Measurements from ENCODE around the gene TMPRSS4.
A peak's percentile ranks its signal among the peaks of the same experiment; 100 is the strongest.

The TMPRSS4 gene

DNA sequence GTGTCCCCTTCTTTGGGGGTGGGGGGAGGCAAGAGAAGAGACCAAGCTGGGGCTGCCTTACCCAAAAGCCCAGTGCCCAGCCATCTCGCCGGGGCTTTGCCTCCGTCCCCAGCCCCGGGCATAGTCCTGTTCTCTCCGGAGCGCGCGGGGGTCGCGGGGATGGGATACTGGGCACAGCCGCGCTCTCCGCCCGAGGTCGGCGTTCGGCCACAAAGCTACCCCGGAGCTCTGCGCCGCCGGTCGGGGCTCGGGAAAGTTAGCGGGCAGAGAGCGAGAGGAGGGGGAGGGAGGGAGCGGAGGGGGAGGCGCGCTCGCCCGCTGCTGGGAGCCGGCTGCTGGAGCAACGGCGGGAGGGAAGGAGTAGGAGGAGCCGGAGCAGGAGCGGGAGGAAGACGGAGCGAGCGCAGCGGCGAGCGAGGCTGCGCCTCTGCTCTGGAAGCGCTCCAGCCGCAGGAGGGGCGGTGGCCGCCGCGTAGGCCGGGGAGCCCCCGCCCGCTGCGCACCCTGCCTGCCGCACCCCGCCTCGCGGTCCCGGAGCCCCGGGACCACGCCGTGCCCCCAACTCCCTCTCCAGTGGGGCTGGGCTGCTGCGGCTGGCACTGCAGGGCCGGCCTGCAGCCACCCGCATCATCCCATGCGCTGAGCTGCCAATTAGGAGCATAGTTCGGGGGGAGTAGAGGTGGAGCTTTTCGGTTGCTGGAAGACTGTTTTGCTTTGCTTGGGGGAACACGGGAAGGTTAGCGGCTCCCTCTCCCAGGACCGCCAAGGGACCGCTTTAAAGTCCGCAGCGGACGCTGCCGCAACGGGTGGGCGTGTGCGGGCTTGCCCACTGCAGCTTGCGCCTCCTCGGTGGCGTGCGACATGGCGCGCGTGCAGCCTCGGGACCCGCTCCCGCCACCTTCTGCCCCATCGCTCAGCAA is 75.9 kb downstream of the TMPRSS4 start, which contains the start of gene SCN4B:
Gene SCN4B (minus strand): TSS at position 272 of the 920 bp plus-strand sequence. CDS start 150 bp downstream, at position 122.
- H3K36me3 Mint-ChIP-seq (ENCODE audit: low read depth) = no peaks in the 10 kb centered on the region
- H3K9me3 Mint-ChIP-seq = no peaks in the 10 kb centered on the region
- H3K4me3 Mint-ChIP-seq = peak within 1 kb of the TSS; percentile 40
- no peak within 1 kb of the TSS for H3K27ac Mint-ChIP-seq
- ATAC-seq (no peak), DNase-seq (no peak)
- H3K27me3 Mint-ChIP-seq = peaks cover 70% of the 10 kb centered on the region
- peaks cover 11% of the 10 kb centered on the region for H3K4me1 Mint-ChIP-seq

GRCh38 chr11:118153516-118153915 is 76.6 kb downstream of the TMPRSS4 start:
- no peaks in the 10 kb centered on the region for H3K36me3 Mint-ChIP-seq (ENCODE audit: low read depth)
- no peak for DNase-seq
- H3K27ac Mint-ChIP-seq = no peak overlapping the region
- no peak for ATAC-seq
- peaks cover 75% of the 10 kb centered on the region for H3K27me3 Mint-ChIP-seq
- H3K9me3 Mint-ChIP-seq = no peaks in the 10 kb centered on the region
- peak overlapping the region; percentile 40 for H3K4me3 Mint-ChIP-seq
- H3K4me1 Mint-ChIP-seq = peaks cover 11% of the 10 kb centered on the region

DNA sequence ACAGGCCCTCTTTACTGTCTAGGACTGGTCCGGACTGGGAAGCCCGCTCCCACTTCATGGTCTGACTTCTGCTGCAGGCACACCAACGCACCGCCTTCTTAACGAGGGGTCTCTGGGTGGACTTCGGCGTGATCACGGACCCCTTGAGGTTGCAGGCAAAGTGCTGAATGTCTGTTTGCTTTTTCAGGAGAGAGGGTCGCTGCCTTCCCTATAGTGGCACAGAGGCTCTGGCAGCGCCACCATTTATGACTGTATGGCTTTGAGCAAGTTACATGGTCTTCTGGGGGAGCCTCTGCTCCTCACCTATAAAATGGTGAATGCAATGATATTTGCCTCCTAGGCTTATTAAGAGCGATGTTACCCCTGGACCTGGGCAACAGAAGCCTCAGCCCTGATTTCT is 77.1 kb downstream of the TMPRSS4 start:
- H3K4me3 Mint-ChIP-seq = peak overlapping the region; percentile 40
- ATAC-seq (no peak), DNase-seq (no peak)
- H3K9me3 Mint-ChIP-seq = no peaks in the 10 kb centered on the region
- H3K27ac Mint-ChIP-seq = no peak overlapping the region
- H3K27me3 Mint-ChIP-seq = peaks cover 75% of the 10 kb centered on the region
- H3K4me1 Mint-ChIP-seq = peaks cover 11% of the 10 kb centered on the region
- H3K36me3 Mint-ChIP-seq (ENCODE audit: low read depth) = no peaks in the 10 kb centered on the region

DNA sequence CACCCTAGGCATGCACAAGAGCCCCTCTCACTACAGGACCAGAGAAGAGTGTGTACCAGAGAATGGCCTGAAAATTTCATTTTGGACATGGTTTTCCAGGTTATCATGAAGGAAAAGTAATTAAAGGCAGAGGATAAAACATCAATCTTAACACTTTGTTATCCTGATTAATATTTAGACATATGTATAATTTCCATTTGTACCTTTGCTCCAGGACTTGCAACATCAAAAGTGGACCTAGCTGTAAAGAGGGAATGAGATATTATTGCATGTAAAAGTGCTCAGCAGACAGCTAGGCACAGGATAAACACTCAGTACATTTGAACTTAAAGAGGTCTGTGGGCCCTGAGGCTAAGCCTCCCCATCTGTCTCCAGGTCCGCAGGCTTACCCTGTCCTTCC is 77.8 kb downstream of the TMPRSS4 start:
- peaks cover 78% of the 10 kb centered on the region for H3K27me3 Mint-ChIP-seq
- H3K4me3 Mint-ChIP-seq = no peak overlapping the region
- H3K36me3 Mint-ChIP-seq (ENCODE audit: low read depth) = no peaks in the 10 kb centered on the region
- DNase-seq (no peak), ATAC-seq (no peak)
- peaks cover 11% of the 10 kb centered on the region for H3K4me1 Mint-ChIP-seq
- no peak overlapping the region for H3K27ac Mint-ChIP-seq
- H3K9me3 Mint-ChIP-seq = no peaks in the 10 kb centered on the region

- peaks cover 73% of the 10 kb centered on the region for H3K27me3 Mint-ChIP-seq
- H3K36me3 Mint-ChIP-seq (ENCODE audit: low read depth) = no peaks in the 10 kb centered on the region
- H3K4me1 Mint-ChIP-seq = peaks cover 11% of the 10 kb centered on the region
- no peak overlapping the region for H3K4me3 Mint-ChIP-seq
- H3K9me3 Mint-ChIP-seq = no peaks in the 10 kb centered on the region
- DNase-seq (no peak), ATAC-seq (no peak)
- no peak overlapping the region for H3K27ac Mint-ChIP-seq
Measured at GRCh38 chr11:118155776-118156530, 79.1 kb downstream of the TMPRSS4 start.

GRCh38 chr11:118156531-118157185 is 79.8 kb downstream of the TMPRSS4 start:
- H3K36me3 Mint-ChIP-seq (ENCODE audit: low read depth) = no peaks in the 10 kb centered on the region
- peak; percentile 43 for ATAC-seq
- no peak overlapping the region for H3K4me3 Mint-ChIP-seq
- peak; percentile 11 for DNase-seq
- peaks cover 66% of the 10 kb centered on the region for H3K27me3 Mint-ChIP-seq
- H3K27ac Mint-ChIP-seq = no peak overlapping the region
- no peaks in the 10 kb centered on the region for H3K9me3 Mint-ChIP-seq
- H3K4me1 Mint-ChIP-seq = peaks cover 11% of the 10 kb centered on the region

DNA sequence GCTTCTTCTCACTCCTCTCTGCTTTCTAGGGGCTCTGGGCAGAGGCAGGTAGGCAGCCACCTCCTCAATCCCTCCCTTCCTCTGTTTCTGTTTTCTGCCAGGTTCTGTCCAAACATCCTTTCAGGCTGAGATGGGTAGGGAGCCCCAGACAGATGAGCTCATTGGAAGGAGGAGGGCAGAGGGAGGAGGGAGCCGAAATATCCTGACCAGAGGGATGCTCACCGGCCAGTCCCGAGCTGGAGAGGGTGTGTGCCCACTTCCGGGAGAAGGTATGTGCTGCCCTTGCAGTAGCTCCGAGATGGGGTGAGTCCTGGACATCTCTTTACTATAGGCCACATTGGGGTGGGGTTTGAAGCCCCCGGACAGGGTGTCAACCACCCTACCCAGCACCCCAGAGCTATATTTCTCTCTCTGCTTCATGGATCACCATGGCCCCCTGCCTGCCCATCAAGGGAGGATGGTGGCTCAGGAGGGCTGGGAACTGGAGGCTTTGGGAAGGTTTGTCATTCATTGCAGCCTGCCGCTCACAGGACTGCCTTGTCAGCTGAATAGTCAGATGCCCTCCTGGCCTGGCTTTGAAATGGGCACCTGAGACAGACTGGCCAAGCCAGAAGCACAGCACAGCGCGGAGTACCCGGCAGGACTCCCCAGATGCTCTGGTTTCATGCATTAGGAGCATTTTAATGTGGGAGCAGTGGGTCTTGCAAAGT is 80.5 kb downstream of the TMPRSS4 start:
- peaks cover 65% of the 10 kb centered on the region for H3K27me3 Mint-ChIP-seq
- no peak overlapping the region for H3K4me3 Mint-ChIP-seq
- ATAC-seq = peak; percentile 18
- DNase-seq = no peak
- no peaks in the 10 kb centered on the region for H3K9me3 Mint-ChIP-seq
- no peak overlapping the region for H3K27ac Mint-ChIP-seq
- no peaks in the 10 kb centered on the region for H3K36me3 Mint-ChIP-seq (ENCODE audit: low read depth)
- peaks cover 11% of the 10 kb centered on the region for H3K4me1 Mint-ChIP-seq

GRCh38 chr11:118161786-118162185 is 84.9 kb downstream of the TMPRSS4 start:
- H3K27me3 Mint-ChIP-seq = peaks cover 39% of the 10 kb centered on the region

GRCh38 chr11:118162846-118163245 is 86.0 kb downstream of the TMPRSS4 start:
- ATAC-seq (no peak), DNase-seq (no peak)
- H3K27me3 Mint-ChIP-seq = peaks cover 28% of the 10 kb centered on the region
- H3K9me3 Mint-ChIP-seq = no peaks in the 10 kb centered on the region
- no peak overlapping the region for H3K4me3 Mint-ChIP-seq
- H3K27ac Mint-ChIP-seq = no peak overlapping the region
- no peaks in the 10 kb centered on the region for H3K36me3 Mint-ChIP-seq (ENCODE audit: low read depth)
- no peaks in the 10 kb centered on the region for H3K4me1 Mint-ChIP-seq

More at GRCh38 chr11:118161786-118162185, 84.9 kb downstream of the TMPRSS4 start:
- Mint-ChIP-seq H3K4me3 (no peak overlapping the region), H3K9me3 (no peaks in the 10 kb centered on the region), H3K27ac (no peak overlapping the region), H3K4me1 (peaks cover 4% of the 10 kb centered on the region), H3K36me3 (ENCODE audit: low read depth) (no peaks in the 10 kb centered on the region)
- DNase-seq (no peak), ATAC-seq (no peak)

DNA sequence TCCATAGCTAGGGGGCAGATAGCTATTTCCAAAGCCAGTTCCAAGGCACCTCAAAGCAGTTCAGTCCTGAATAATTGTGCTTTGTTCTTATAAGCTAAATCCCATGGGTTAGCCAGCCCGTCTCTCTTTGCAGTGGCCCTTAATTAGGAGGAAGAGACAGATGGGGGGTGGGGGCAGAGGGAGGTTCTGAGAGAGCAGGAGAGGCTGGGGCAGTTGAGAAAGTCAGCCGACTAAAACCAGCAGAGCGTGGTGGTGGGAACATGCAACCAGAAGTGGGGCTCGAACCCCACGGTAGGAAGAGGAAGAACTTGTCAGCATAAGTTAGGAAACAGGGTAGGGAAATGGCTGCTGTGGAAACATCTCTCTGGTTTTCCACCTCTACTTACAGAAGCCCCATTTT is 86.6 kb downstream of the TMPRSS4 start:
- no peaks in the 10 kb centered on the region for H3K36me3 Mint-ChIP-seq (ENCODE audit: low read depth)
- no peaks in the 10 kb centered on the region for H3K9me3 Mint-ChIP-seq
- H3K27me3 Mint-ChIP-seq = peaks cover 23% of the 10 kb centered on the region
- H3K4me3 Mint-ChIP-seq = no peak overlapping the region
- no peaks in the 10 kb centered on the region for H3K4me1 Mint-ChIP-seq
- no peak overlapping the region for H3K27ac Mint-ChIP-seq
- DNase-seq = no peak
- no peak for ATAC-seq

- Mint-ChIP-seq H3K4me3 (no peak overlapping the region), H3K4me1 (no peaks in the 10 kb centered on the region), H3K27ac (no peak overlapping the region), H3K36me3 (ENCODE audit: low read depth) (no peaks in the 10 kb centered on the region), H3K27me3 (peaks cover 19% of the 10 kb centered on the region), H3K9me3 (no peaks in the 10 kb centered on the region)
- no peak for ATAC-seq
- no peak for DNase-seq
Measured at GRCh38 chr11:118164885-118165284, 88.0 kb downstream of the TMPRSS4 start.

GRCh38 chr11:118166641-118167040 is 89.8 kb downstream of the TMPRSS4 start:
- Mint-ChIP-seq H3K4me3 (no peak overlapping the region), H3K4me1 (no peaks in the 10 kb centered on the region), H3K9me3 (no peaks in the 10 kb centered on the region), H3K36me3 (ENCODE audit: low read depth) (no peaks in the 10 kb centered on the region), H3K27me3 (peaks cover 23% of the 10 kb centered on the region), H3K27ac (no peak overlapping the region)
- no peak for ATAC-seq
- DNase-seq = no peak

DNA sequence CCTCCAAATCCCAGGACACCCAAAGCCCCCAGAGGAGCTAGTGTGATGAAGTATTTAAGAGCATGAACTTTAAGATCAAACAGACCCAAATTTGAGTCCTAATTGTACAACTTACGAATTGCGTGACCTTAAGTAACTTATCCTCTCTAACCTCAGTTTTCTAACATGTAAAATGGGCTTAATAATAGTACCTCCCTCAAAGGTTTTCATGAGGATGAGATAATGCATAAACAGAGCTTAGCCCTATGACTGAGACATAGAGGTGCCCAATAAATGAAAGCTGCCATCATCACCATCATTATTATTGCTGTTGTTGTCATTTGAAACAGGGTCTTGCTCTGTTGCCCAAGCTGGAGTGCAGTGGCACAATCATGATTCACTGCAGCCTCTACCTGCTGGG is 90.4 kb downstream of the TMPRSS4 start:
- no peak overlapping the region for H3K4me3 Mint-ChIP-seq
- no peak overlapping the region for H3K27ac Mint-ChIP-seq

DNA sequence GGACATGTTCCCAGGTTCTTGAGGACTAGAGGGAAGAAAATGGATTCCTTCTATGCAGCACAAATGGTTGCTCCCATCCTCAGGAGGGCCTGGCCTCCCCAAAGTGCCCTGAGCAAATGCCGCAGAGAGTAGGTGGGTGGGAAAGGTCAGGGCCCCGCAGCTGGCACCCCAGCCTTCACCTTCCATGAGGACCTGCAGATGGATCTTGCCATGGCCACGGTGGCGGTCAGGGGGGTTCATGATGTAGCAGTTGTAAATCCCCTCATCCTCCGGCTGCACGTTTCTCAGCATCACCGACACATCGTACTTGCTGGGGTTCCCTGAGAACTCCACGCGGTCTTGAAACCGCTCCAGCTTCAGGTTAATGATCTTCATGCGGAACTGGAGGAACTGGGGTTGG is 91.0 kb downstream of the TMPRSS4 start:
- no peak for ATAC-seq
- no peaks in the 10 kb centered on the region for H3K9me3 Mint-ChIP-seq
- peaks cover 2% of the 10 kb centered on the region for H3K4me1 Mint-ChIP-seq
- H3K27me3 Mint-ChIP-seq = peaks cover 21% of the 10 kb centered on the region
- no peak for DNase-seq
- no peak overlapping the region for H3K4me3 Mint-ChIP-seq
- H3K36me3 Mint-ChIP-seq (ENCODE audit: low read depth) = no peaks in the 10 kb centered on the region
- no peak overlapping the region for H3K27ac Mint-ChIP-seq

More for the DNA sequence above, 90.4 kb downstream of the TMPRSS4 start:
- peaks cover 19% of the 10 kb centered on the region for H3K27me3 Mint-ChIP-seq
- no peaks in the 10 kb centered on the region for H3K36me3 Mint-ChIP-seq (ENCODE audit: low read depth)
- H3K4me1 Mint-ChIP-seq = peaks cover 2% of the 10 kb centered on the region
- H3K9me3 Mint-ChIP-seq = no peaks in the 10 kb centered on the region
- DNase-seq = no peak
- ATAC-seq = no peak

Measured in activated naive CD8-positive, alpha-beta T cell treated with anti-CD3 and anti-CD28 coated beads, Interleukin-2, amount 50 U/mL, for 24 hours (primary cell).